Natural killer cell (primary cell): ENCODE data around the gene IGLON5. TPM values are rescaled to one million over a fixed set of nuclear protein-coding genes. Genes with fewer than 3 reads are reported as not detected.

Source experiments
- ATAC-seq, 3 donors: fragments of 150-1000 bp in 2 of 3; fragments of 200-7000 bp in 1 of 3; cut with Tn5 transposase; 1 replicate in 1 of 3; 2 replicates in 2 of 3; pipeline ENCODE4 v1.10.0; 2021; ENCODE audit warnings: mild to moderate bottlenecking in 2 of 3, moderate library complexity in 2 of 3
- DNase-seq, 2 donors: peaks; one replicate each; pipeline versions ENCODE4 v3.0.0 to v3.0.0-alpha.2; 2013 to 2021; ENCODE audit warnings: mixed read lengths in 1 of 2
- H3K27ac ChIP-seq: one replicate; pipeline ENCODE4 v1.5.1; 2013; ENCODE audit warnings: mild to moderate bottlenecking, low read length
- H3K27me3 ChIP-seq: one replicate; pipeline ENCODE4 v1.6.1; 2013; ENCODE audit warnings: low read length; ENCODE audit not compliant: control insufficient read depth, insufficient read depth
- H3K36me3 ChIP-seq: one replicate; pipeline ENCODE4 v1.6.1; 2013; ENCODE audit warnings: low read length; ENCODE audit not compliant: control insufficient read depth, insufficient read depth
- H3K4me1 ChIP-seq: one replicate; pipeline ENCODE4 v1.6.1; 2013; ENCODE audit warnings: low read length; ENCODE audit not compliant: control insufficient read depth, insufficient read depth
- H3K4me3 ChIP-seq: one replicate; pipeline ENCODE4 v1.5.1; 2013; ENCODE audit warnings: low read length
- H3K9me3 ChIP-seq: one replicate; pipeline ENCODE4 v1.6.1; 2013; ENCODE audit warnings: low read length; ENCODE audit not compliant: control insufficient read depth, insufficient read depth
- H3K27ac Mint-ChIP-seq, 2 donors: one replicate each; pipeline ENCODE4 v1.8.0; 2022; ENCODE audit warnings: mild to moderate bottlenecking in 2 of 2, mixed read lengths in 2 of 2, moderate library complexity in 1 of 2
- H3K27me3 Mint-ChIP-seq, 2 donors: one replicate each; pipeline ENCODE4 v1.8.0; 2022; ENCODE audit warnings: low read depth in 2 of 2, mixed read lengths in 2 of 2
- H3K36me3 Mint-ChIP-seq: one replicate; pipeline ENCODE4 v1.8.0; 2022; ENCODE audit warnings: mixed read lengths
- H3K4me1 Mint-ChIP-seq, 2 donors: one replicate each; pipeline ENCODE4 v1.8.0; 2022; ENCODE audit warnings: mixed read lengths in 2 of 2
- H3K4me3 Mint-ChIP-seq: one replicate; pipeline ENCODE4 v1.8.0; 2022; ENCODE audit warnings: mild to moderate bottlenecking, moderate library complexity, mixed read lengths
- H3K9me3 Mint-ChIP-seq, 2 donors: one replicate each; pipeline ENCODE4 v1.8.0; 2022; ENCODE audit warnings: mixed read lengths in 2 of 2
- WGBS: methylation state at CpG from one replicate; pipeline ENCODE4 v1.1.7; 2013; ENCODE audit warnings: missing lambda C conversion rate; ENCODE audit not compliant: insufficient coverage; 5-methylcytosine and 5-hydroxymethylcytosine counted together
- intact Hi-C: fragments of 100-400 bp; cut with micrococcal nuclease; formaldehyde crosslinking; loops from one replicate; pipeline ENCODE4 v1.14.2; 2022
- total RNA-seq, 4 donors: library from RNA; stranded (reverse); fragments of 120-200 nt in 1 of 4; gene quantifications; one replicate each; pipeline versions ENCODE4 v1.2.3 to v1.2.4, GENCODE V29; 2013 to 2022
- TF ChIP-seq, protein P1 (sequence below): fragments of 200-600 bp; IDR thresholded peaks from one replicate; pipeline ENCODE4 v1.8.0; 2022; ENCODE audit warnings: antibody characterized with exemption

The IGLON5 gene
- total RNA-seq, 3 donors from 2014 or later (not counting 1 experiment from before 2014, with no cell fraction given): not detected

DNA sequence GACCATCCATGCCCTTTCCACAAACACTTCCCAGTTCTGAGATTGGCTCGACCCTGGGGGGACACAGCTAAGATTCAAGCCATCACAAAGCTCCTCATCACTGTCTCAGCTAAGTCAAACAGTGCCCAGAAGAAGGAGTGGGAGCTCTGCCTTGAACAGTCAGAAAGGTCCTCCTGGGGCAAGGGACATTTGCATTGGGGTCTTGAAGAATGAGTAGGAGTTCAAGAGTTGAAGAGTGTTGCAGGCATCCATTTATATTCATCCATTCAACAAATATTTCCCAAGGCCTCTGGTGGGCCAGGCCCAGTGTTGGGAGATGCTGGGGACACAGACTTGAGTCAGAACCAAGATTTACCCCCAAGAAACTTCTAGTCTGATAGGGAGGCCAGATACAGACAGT lies 6.5 kb downstream of the IGLON5 start:
- H3K4me1 Mint-ChIP-seq: no peaks in the 10 kb centered on the region
- intact Hi-C loops: no loop called here
- WGBS: 64% methylated on average over 1 of the region's 1 CpG
- H3K4me3 Mint-ChIP-seq: no peak overlapping the region
- DNase-seq (no peak), ATAC-seq (no peak)
- no peaks in the 10 kb centered on the region for H3K4me1 ChIP-seq
- TF ChIP-seq, protein P1, sequence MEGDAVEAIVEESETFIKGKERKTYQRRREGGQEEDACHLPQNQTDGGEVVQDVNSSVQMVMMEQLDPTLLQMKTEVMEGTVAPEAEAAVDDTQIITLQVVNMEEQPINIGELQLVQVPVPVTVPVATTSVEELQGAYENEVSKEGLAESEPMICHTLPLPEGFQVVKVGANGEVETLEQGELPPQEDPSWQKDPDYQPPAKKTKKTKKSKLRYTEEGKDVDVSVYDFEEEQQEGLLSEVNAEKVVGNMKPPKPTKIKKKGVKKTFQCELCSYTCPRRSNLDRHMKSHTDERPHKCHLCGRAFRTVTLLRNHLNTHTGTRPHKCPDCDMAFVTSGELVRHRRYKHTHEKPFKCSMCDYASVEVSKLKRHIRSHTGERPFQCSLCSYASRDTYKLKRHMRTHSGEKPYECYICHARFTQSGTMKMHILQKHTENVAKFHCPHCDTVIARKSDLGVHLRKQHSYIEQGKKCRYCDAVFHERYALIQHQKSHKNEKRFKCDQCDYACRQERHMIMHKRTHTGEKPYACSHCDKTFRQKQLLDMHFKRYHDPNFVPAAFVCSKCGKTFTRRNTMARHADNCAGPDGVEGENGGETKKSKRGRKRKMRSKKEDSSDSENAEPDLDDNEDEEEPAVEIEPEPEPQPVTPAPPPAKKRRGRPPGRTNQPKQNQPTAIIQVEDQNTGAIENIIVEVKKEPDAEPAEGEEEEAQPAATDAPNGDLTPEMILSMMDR: no peak
- no peaks in the 10 kb centered on the region for H3K9me3 ChIP-seq
- no peak overlapping the region for H3K27ac ChIP-seq
- H3K9me3 Mint-ChIP-seq: peaks cover 0 to 2% of the 10 kb centered on the region in 2 donors
- no peak overlapping the region for H3K4me3 ChIP-seq
- H3K36me3 ChIP-seq: no peaks in the 10 kb centered on the region
- H3K36me3 Mint-ChIP-seq: no peaks in the 10 kb centered on the region
- H3K27me3 Mint-ChIP-seq: peaks cover 23 to 27% of the 10 kb centered on the region in 2 donors
- no peaks in the 10 kb centered on the region for H3K27me3 ChIP-seq
- H3K27ac Mint-ChIP-seq: no peak overlapping the region

GRCh38 chr19:51318687-51319648 lies 7.5 kb downstream of the IGLON5 start:
- H3K27ac ChIP-seq: no peak overlapping the region
- H3K4me3 ChIP-seq: no peak overlapping the region
- TF ChIP-seq, protein P1: no peak
- ATAC-seq (no peak), DNase-seq (no peak)
- no peaks in the 10 kb centered on the region for H3K4me1 Mint-ChIP-seq
- H3K27me3 ChIP-seq: no peaks in the 10 kb centered on the region
- H3K27me3 Mint-ChIP-seq: peaks cover 20 to 24% of the 10 kb centered on the region in 2 donors
- intact Hi-C loops: no loop called here
- H3K4me1 ChIP-seq: no peaks in the 10 kb centered on the region
- WGBS: 81% methylated on average over 23 of the region's 23 CpGs
- peaks cover 0 to 2% of the 10 kb centered on the region in 2 donors for H3K9me3 Mint-ChIP-seq
- H3K9me3 ChIP-seq: no peaks in the 10 kb centered on the region
- no peaks in the 10 kb centered on the region for H3K36me3 Mint-ChIP-seq
- no peaks in the 10 kb centered on the region for H3K36me3 ChIP-seq
- no peak overlapping the region for H3K4me3 Mint-ChIP-seq
- no peak overlapping the region for H3K27ac Mint-ChIP-seq

GRCh38 chr19:51319649-51320279 lies 8.3 kb downstream of the IGLON5 start:
- no peaks in the 10 kb centered on the region for H3K27me3 ChIP-seq
- no peaks in the 10 kb centered on the region for H3K36me3 ChIP-seq
- no peaks in the 10 kb centered on the region for H3K4me1 ChIP-seq
- 90% methylated on average over 14 of the region's 14 CpGs for WGBS
- intact Hi-C loops: no loop called here
- Mint-ChIP-seq H3K27ac (no peak overlapping the region), H3K36me3 (no peaks in the 10 kb centered on the region), H3K27me3 (peaks cover 20 to 27% of the 10 kb centered on the region in 2 donors), H3K4me1 (no peaks in the 10 kb centered on the region), H3K4me3 (no peak overlapping the region), H3K9me3 (peaks cover 0 to 2% of the 10 kb centered on the region in 2 donors)
- H3K27ac ChIP-seq: no peak overlapping the region
- no peaks in the 10 kb centered on the region for H3K9me3 ChIP-seq
- ATAC-seq (no peak), DNase-seq (no peak)
- no peak overlapping the region for H3K4me3 ChIP-seq
- TF ChIP-seq, protein P1: no peak
